Esophagus muscularis mucosa (tissue), 3 donors: ENCODE data around the gene TMEM237.

ENCODE experiments used
- CTCF ChIP-seq, 3 experiments: fragments of 200-600 bp in 2 of 3; fragments of 450-650 bp in 1 of 3; sonication (generic) in 2 of 3; IDR thresholded peaks; one replicate each; pipeline ENCODE4 v1.5.1; 2017 to 2019; ENCODE audit warnings: antibody characterized with exemption in 3 of 3, mild to moderate bottlenecking in 2 of 3, moderate library complexity in 1 of 3
- POLR2AphosphoS5 ChIP-seq, 2 donors: sonication (generic); formaldehyde crosslinking; IDR thresholded peaks; one replicate each; pipeline ENCODE4 v1.6.1; 2017; ENCODE audit warnings: antibody characterized with exemption in 2 of 2

DNA sequence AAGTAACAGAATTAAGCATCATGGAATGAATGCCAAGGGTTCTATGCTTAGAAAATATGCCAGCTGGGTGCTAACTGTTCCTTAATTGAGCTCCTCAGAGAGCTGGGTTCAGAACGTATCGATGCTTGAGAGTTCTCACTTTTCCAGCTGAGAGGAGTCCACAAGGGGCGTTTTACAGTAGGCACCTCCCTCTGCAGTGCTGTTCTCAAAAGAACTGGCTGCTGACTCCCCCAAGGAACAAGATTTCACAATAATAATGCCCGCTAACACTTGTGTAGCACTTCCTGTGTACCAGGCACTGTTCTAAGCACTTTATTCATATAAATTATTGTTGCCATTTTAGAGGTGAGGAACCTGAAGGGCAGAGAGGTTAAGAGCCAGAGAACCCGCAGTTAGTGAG, 18.1 kb upstream of the TMEM237 start:
- no peak for TF ChIP-seq CTCF (IDR thresholded peaks at IDR 0.05)
- no peak for TF ChIP-seq POLR2AphosphoS5 (IDR thresholded peaks at IDR 0.05)
